T-helper 1 cell (primary cell): Measurements from ENCODE around the gene SETD4.

ENCODE experiments used
- DNase-seq, 5 donors: peaks; one replicate each; pipeline ENCODE4 v3.0.0-alpha.2; 2012 to 2020

Gene SETD4

DNA sequence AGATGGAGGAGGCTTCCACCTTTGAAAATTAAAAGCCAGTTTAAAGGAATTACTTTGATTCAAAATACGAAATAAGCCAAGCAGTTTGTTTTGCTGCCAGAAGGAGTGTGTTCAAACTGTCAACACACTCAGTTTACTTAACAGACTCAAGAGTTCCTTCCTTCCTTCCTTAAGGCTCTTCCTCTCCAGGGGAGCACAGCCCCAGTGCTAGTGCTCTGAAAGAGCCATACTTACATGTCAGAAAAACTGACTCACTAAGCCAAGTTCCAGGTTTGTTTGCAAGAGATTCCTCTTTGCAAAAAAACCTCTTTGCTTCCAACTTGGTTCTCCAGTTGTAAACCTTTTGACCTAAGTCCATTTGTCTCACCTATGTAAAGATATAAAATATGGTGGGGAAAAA is 14.3 kb downstream of the SETD4 start:
- no peak for DNase-seq

DNA sequence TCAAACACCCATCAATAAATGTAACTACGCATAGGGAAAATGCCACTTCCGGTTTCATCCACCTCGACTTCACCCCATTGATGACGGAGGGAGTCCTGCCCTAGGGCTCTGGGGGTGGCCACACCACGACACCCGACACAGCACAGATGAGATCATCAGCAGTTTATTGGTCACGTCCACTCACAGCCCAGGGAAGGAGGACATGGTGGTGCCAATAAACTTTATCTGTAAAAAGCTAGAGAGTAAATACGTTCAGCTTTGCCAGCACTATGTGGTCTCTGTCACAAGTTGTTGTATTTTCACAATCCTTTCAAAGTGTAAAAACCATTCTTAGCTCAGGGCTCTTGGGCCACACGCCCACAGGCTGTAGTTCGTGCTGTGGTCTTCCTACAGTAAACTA is 16.3 kb downstream of the SETD4 start:
- no peak for DNase-seq

DNA sequence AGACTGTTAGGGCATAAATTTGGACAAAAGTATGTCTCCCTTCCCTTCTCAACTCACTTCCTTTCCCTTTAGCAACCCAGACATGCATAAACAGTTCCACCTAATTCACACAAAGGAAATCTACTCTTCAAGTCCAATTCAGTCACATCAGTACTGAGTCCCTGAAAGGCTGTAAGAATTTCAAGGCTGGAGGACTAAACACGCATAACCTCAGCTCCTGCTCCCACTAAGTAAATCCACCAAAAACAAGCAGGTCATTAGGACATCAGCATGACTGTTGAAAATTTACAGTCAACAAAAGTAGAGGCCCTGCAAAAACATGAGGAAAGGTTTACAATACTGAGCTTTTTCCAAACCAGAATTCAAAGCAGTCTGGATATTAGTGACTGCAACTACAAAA is 18.4 kb downstream of the SETD4 start:
- DNase-seq: no peak

DNA sequence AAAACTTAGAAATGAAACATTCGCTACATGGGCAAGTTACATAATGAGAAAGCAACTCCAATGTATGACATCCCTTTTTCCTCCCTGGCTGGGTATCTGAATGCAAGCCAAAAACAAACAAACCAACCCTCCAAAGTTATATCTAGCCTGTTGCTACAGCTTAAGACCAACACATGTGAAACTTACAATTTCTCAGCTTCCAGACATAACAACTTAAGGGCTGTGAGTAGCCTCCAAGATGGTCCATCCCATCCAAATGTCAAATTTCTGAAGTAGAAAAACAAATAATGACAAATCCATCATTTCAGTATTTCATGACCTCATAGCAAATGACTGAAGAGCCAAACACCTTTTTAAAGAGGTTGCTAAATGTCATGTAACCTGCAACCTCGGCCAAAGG is 19.9 kb downstream of the SETD4 start:
- no peak for DNase-seq

DNA sequence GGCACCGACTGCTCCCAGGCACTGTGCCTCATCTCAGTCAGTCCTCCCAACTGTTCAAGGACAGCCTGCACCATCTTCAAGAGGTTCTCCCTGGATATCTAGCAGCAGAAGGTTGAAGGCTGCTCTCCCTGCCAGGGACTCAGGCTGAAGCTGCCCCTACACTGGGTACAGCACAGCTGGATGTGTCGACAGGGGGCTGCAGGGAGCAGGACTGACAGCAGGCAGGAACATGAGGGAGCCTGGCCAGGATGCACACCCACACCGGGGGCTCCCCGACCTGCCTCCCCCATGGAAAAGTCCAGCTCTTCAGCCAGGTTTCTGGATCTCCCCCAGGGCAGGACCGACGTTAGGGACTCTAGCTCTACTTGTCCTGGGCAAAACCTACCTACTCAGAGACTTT is 20.5 kb downstream of the SETD4 start:
- no peak for DNase-seq

DNA sequence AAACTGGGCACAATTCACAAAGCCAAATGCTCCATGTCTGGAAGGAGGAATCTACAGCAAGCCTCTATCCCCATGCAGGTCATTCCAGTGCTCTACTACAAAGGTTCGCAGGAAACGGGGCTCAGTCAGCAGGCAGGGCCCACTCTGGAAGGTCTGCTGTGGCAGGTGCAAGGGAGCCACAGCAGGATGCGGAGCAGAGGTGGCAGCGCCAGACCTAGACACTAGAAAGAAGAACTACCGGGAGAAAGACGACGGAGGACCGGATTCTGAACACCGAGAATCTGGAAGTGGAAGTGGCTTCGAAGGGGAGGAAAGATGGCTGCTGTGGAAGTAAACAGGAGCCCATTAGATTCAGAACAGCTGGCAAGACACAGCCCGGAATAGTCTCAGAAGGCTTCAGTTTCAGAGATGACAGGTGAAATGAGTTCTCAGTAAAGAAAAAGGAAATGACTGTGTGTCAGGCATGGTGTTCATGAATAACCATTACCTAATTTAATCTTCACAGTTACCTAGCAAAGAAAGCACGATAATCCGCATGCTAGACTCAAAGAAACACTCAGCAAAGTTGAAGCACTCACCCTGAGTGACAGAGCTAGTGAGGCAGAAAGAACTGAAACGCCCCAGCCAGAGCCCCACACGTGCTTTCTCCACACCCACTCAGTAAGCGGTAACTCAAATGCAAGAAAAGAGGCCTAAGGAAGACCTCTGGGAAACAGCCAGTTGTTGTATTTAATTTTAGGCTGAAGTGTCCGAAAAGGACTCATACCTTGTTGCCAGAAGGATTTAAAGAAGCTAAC is 21.4 kb downstream of the SETD4 start:
- DNase-seq: no peak

DNA sequence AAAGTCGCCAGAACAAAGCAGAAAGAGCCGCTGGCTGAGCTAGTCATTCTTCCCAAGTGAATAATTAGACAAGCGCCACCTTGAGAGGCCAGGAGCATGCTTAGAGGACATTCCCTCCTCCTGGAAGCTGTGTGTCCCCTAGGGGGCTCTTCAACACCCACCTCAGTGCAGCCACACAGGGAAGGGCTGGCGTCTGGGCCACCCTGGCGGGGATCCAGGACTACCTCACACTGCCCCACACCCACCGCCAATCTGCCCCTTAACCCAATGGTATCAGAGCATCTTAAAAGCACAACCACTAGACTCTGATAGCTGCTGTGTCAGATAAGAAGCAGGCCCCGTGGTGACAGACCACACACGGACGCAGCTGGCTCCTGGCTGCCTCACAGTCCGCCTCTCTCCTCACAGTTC is 24.9 kb downstream of the SETD4 start:
- DNase-seq: no peak

DNA sequence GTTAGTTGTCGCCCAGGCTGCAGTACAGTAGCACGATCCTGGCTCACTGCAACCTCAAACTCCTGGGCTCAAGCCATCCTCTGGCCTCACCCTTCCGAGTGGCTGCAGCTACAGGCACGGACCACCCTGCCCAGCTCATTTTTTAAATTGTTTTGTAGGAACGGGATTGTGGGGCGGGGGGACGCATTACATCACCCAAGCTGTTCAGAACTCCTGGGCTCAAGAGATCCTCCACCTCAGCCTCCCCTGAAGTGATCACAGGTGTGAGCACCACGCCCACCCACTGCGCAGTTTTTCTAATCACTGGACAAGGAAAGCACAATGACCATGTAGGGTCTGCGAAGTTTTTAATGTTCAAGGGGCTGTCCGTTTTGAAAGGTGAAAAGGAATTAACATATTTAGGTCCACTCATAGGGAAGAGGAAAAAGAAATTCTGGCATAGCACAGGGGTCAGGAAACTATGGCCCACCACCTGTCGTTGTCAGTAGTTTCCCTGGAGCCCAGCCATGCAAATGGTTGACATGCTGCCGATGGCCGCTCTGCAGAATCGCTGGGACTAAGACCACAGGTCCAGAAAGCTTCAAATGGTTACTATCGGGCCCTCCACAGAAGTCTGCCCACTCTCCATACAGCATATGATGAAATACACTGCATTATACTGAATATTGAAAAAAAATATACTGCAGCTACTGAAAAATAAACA is 26.0 kb downstream of the SETD4 start:
- DNase-seq: no peak

DNA sequence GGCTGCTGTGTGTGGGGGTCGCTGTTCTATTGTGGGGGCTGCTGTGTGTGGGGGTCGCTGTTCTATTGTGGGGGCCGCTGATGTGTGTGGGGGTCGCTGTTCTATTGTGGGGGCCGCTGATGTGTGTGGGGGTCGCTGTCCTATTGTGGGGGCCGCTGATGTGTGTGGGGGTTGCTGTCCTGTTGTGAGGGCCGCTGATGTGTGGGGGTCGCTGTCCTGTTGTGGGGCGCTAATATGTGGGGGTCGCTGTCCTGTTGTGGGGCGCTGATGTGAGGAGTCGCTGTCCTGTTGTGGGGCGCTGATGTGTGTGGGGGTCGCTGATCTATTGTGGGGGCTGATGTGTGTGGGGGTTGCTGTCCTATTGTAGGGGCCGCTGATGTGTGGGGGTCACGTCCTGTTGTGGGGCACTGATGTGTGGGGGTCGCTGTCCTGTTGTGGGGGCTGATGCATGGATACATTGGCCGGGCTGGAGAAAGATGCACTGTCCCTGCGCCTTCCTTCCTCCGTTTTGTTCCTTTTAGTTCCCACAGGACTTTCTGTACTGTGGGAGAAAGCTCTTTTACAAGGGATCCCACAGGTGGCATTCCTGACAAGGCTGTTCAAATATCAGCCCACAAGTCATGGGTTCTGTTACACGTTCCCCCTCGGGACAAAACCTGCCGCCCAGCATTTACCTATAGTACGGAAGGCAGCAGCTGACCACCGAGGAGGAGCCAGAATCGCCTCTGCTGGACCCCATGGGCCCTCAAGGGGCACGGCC is 27.5 kb downstream of the SETD4 start:
- no peak for DNase-seq

DNA sequence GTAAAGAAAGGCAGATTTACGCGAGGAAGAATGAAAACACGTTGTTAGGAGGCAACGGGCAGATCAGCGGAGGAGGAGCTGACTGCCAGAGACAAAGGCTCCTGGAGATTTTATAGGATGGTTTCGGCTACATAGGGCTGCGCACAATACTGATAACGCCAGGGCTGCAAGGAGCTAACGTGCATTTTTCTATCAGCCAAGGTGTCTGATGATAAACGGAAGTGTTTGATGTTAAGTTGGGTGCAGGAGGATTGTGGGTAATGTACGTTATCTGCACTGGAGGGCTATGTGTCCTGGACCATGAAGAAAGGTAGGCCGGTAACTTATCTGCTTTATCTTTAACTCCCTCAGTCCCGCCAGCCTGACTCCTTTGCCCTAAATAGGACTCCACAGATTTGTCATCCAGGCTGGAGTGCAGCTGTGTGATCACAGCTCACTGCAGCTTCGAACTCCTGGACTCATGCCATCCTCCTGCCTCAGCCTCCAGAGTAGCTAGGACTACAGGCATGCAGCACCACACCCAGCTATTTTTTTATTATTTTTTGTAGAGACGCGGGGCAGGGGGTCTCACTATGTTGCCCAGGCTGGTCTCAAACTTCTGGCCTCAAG is 29.6 kb downstream of the SETD4 start:
- no peak for DNase-seq

DNA sequence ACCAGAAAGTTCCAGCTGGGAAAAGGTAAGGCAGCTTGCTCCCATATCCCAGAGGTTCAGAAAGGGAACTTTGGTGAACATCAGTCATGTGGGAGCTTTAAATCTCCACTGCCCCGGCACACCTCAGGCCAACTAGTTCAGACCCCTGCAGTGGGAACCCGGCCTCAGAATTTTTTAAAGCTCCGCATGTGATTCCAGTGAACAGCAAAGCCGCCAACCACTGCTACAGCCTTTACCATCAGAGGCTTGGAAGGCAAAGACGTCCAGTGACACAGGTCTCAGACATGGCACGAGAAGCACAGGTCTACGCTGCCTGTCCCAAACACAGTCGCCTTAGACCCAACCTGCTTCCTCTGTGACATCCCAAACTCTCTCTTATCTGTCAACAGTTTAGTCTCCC is 31.0 kb downstream of the SETD4 start:
- no peak for DNase-seq

DNA sequence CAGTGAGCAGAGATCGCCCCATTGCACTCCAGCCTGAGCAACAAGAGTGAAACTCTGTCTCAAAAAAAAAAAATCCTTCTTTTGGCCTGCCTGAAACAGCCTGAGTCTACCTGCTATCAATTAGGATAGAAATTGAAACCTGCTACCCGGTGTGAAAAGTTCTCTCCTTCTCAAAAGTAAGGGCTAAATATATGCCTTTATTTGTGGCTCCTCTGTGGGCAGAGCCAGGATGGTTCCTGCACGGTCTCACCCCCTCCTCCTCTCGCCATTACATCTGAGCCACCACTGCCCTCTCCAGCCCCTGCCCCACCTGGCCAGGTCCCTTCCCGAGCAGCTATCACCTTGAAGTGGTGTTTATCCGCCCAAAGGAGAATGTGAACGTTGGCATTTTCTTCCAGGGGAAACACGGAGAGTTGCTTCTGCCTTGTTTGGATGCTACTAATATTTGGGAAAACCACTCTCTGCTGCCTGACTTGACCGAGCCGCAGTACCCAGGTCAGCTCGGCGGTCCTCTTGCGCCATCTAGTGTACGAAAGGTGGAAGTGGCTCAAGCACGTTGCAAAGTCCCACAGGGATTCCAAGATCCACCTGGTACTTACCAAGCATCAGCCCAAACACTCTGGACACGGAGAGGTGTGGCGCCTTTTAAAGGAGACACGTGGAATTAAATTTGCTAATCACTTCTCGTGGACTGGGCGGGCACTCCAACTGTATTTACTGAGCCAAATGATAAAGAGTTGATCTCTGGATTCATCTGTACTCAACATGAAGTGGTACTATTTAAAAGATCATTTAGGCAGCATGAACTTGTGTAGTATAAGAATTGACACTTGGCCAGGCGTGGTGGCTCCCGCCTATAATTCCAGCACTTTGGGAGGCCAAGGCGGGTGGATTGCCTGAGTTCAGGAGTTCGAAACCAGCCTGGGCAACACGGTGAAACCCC is 31.9 kb downstream of the SETD4 start:
- peak; percentile 32 to 61 (median 44) for DNase-seq

DNA sequence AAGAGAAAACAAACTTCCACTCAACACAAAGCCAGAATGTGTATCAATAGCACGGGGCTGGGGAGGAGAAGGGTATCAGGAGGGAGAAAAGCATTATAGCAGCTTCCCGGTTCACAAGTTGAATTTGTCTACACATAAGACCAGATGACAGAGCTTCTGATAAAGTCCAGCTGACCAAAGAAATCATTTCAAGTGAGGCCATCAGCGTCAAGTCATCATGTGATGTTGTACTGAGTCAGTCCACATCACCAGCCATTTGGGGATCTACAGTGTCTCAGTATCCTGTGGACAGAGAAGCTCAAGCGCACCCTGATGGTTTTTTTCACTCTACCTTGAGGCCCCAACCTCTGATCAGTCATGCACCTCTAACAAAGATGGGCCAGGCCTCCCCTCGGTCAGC is 33.0 kb downstream of the SETD4 start:
- no peak for DNase-seq

DNA sequence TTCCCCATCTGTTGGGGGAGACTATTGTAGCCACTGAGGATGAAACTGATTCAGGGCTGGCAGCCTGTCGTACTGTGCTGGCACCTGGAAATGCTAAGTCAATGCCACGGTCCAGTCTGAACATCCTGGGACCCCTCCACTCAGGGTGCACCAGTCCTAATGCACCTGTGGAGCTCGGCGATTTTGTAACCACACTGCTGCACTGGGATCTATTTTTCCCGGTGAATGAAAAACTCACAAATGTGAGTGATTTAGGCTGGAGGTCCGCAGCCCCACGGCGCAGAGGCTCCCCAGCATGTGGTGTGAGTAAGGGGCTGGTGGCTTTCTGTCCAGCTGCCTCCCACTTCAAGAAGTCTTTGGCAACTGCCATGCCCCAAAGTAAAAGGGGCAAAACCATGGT is 35.5 kb downstream of the SETD4 start:
- DNase-seq: no peak

DNA sequence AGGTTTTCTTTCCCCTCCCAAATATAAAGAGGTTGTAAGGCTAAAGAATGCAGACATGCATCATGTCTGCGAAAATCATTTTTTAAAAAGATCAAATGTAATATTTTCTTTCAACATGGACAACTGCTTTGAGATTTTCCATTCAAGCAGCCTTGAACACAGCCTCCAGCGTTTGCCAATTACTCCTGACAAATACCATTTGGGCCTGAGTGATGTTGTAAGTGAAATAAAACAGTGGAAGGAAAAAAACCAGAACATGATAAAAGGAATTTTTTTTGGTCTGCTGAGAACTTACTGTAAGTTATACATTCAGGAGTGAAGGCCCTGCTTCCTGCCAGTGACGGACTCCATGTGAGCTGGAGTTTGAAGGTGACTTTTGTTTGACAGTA is 37.2 kb downstream of the SETD4 start:
- no peak for DNase-seq

DNA sequence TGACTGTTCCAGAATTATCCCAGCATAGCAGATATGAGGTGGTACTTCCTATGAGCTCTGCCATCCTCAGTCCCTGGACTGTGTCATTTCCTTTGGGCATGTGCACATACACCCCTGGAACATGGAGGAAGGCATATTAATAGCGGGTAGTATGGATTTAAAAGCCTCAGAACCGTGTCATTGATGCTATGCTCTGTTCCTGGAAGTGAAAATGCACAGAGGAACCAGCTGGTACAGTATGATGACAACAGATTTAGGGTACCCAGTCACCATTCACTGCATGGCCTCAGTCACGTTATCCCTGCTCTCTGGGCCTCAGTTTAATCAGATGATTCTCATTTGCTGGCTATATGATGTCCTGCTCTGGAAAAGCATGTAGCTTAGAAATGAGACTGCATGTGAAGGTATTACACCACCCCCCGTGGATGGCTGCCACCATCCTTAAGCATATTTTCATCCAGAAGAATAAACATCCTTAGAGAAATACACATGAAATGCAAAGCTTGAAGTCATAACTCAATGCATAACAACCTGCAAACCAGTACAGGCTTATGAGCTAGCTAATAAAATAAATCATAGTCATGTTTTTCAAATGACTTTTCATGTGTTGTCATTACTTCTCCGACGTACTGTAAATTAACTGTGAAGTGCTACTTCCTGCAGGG is 37.8 kb downstream of the SETD4 start:
- no peak for DNase-seq

DNA sequence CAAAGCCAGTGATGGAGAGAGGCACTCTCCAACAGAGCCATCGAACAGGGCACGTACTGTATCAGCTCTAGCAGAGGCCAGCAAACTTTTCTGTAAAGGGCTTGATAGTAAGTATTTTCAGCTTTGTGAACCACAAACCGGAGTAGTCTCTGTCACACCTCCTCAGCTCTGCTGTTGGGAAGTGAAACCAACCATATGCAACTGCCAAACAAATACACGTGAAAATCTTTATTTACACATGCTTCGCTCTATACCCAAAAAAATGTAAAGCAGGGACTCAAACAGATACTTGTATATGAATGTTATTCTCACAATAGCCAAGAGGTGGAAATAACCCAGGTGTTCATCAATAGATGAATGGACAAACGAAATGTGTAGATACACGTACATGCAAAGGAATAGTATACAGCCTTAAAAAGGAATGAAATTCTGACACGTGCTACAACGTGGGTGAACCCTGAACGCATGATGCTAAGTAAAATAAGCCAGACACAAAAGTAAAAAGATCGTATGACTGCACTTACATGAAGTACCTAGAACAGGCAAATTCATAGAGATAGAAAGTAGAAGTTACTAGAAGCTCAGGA is 39.0 kb downstream of the SETD4 start:
- no peak for DNase-seq

DNA sequence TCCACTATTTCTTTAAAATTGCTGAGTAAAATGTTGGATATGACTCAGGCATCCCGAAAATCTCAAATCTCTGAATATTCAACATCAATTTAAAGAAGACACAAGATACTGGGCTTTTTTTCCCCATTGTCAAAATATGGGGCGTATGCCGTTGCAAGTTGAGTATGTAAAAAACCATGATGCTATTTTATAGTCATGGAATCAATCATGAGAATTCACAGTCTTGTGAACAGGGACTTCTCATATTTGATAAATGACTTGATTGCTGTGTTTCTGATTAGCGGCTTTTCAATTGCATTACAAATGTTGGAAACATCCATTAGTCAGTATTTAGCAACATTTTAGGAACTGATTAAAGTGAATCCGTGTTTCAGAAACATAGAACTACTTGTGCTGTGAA is 45.3 kb downstream of the SETD4 start:
- DNase-seq: no peak

DNA sequence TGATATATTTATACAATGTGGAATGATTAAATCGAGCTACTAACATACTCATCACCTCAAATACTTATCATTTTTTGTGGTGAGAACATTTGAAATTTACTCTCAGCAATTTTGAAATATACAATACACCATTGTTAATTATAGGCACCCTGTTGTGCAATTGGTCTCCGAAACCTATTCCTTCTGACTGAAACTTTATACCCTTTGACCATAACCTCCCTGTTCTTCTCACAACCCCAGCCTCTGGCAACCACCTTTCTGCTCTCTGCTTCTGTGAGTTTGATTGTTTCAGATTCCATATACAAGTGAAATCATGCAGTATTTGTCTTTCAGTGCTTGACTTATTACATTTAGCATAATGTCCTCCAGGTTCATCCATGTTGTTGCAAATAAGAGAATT is 49.5 kb downstream of the SETD4 start:
- no peak for DNase-seq

DNA sequence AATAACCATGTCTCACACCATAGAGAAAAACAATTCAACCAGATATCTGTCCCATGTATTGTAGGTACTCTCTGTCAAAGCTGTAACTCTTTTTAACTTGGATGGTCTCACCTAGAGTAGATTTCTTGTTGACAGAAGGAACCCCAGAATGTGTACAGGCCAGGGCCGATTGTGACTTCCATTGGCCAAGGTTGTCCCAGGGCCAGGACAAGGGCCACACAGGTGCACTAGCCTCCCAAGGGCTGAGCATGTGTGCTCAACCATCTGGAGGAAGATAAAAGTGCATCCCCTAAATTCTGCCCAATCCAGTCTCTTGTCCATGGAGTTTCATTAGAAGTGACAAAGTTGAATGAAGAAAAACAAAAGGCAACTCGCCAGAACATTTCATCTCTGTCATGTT is 51.8 kb downstream of the SETD4 start:
- no peak for DNase-seq

DNA sequence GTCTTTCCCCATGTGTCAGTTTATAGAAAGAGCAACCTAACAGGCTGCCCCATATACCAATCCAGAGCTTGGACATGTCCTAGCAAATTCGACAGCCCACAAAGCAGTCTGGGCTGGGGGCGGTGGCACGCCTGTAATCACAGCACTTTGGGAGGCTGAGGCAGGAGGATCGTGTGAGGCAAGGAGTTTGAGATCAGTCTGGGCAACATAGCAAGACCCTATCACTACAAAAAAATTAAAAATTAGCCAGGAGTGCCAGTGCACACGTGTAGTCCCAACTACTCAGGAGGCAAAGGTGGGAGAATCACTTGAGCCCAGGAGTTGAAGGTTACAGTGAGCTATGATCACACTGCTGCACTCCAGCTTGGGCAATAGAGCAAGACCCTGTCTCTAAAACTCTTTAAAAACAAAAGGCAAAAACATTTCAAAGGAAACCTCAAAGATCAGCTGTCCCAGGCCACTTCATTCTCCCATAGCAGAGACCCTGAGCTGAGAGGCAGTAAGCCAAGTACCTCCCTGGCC is 54.4 kb downstream of the SETD4 start:
- DNase-seq: no peak
